ENCODE measurements around the gene LRRK1.

Gene LRRK1

GRCh38 chr15:100918034-100918689 is 995 bp upstream of the LRRK1 start:
- DNase-seq, result peak; percentile 82

DNA sequence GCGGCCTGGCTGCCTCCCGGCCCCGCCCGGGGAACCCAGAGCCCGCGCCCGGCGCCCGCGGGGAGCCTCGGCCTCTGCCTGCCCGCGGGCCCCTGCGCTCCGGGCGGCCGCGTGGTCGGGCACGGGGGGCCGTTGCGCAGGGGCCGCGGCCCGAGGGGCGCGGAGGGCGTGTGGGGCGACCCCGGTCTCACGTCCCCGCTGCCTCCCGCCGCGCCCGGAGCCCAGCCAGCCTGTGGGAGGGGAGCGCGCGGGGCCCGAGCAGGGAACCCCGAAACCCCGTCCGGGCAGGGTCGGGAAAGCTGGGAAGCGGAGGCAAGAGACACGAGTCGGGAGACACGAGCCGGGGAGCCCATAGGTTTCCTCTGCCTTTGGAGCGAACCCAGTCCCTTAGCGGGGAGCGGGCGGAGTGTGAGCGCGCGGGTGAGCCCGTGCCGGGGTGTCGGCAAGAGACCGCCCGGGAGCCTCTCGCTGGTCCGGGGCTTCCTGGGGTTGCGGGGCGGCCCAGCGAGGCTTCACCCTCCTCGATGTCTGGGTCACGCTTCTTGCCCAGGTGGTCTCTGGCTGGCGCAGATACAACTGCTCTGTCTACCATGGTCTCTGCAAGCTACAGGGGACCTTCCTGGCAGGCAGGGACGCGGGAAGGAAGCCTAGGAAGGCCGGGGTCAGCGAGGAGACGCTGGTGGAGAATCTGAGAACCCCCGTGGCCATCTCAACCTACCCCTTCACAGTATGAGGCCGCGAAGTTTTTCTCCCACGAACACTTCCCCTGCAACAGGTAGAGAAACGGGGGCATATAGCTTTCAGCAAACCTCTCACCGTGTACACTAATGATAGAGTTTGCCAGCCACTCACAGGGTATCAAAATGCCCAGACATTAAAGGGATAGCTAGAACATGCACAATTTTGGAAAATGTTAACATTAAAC is 586 bp downstream of the LRRK1 start:
- DNase-seq, result peak; percentile 14

DNA sequence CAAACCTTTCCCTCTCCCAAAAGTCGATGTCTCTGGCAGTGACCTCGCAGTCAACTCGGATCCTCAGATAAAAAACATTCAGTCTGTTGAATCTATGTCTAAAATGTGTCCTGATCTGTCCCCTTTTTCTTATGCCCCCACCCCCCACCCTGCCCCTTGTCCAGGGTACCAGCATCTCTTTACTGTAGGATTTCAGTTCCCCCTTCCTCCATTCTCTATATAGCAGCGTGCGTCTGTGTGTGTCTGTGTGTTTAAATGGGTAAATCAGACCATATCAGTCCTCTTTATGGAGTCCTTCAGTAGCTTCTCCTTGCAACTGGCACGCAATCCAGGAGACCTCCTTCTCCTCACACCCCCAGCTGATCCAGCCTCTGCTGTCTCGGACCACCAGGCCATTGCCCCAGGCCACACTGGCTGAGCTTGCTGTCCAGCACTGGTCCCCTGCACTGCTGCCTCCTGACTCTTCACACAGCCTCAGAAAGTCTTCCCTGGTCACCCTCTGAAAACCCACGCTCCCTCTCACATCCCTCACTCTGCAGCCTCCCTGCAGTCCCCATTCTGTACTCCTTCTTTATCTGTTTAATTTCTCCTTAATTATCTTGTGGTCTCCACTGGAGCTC is 1.5 kb downstream of the LRRK1 start:
- DNase-seq, result no peak

DNA sequence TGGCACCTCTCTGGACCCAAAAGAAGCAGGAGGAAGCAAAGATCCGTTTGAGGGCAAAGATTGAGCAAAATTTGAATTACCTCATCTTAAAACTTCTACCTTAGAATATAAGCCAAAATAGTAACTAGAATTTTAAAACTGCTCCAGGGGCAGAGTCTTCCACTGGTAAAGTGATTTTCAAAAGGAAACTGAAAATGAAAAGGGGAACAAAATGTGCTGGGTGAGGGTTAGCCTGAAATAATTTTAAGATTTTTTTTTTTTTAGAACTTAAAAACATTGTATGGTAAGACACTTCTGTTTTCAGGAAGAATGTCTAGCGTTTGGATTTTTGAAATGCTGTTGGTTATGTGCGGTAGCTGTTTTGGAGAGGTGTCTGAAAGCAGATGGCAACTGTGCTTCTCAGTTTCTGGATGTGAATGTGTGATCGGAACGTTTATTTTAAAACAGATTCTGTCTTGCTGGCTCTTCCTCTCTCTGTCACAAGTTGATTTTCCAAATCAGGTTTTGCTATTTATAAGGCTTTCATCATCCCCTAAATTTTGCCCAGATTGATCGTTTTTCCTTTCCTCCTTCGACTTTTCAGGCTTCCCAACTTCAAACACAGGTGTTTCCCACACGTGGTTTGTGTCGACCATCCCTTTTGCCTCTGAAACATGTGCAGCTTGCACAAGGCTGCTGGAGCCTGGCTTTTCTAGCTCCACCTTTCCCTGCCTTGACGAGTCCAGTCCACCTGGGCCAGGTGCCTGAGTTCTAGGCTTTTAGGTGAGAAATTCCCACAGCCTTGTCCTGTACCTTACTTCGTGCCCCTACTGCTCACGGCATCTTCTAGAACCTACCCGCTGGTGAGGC is 3.3 kb downstream of the LRRK1 start:
- DNase-seq, result no peak

DNA sequence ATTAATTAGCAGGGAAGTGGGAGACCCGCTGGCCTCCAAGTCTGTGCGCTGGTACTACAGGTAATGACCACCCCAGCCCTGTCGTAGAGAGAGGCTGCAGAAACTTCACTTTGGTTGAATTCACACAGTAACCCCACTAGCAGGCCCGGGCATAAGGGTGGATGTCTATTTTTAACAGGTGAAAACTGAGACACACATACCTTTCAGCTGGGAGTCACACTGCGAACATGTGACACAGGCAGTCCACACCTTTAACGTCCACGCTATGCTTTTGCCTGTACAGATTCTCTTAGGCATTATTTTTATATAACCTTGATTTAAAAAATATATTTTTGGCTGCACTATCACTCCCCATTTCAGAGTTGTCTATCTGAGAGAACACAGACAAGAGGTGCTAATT is 3.9 kb downstream of the LRRK1 start:
- no peak for DNase-seq

DNA sequence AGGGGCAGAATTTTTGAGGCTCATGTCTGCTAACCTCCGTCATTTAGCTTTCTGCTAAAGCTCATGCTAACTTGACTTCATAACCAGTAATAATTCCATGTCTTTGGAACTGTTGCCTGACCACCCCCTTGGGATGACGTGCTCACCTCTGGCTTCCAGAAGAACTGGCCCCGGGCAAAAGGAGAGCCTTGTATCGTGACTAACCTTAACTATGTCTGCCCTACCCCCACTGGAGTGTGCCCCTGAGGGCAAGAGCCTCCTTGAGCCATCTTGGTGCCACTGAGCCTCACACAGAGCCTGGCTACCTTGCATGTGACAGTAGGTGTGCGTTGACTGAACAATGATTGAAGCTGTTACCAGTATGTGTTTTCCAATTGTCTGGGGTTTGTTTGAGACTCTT is 4.7 kb downstream of the LRRK1 start:
- DNase-seq, result no peak

- no peak for DNase-seq
These were observed 5.3 kb downstream of the LRRK1 start for GRCh38 chr15:100924436-100924835.

GRCh38 chr15:100925480-100925879 is 6.3 kb downstream of the LRRK1 start:
- no peak for DNase-seq

DNA sequence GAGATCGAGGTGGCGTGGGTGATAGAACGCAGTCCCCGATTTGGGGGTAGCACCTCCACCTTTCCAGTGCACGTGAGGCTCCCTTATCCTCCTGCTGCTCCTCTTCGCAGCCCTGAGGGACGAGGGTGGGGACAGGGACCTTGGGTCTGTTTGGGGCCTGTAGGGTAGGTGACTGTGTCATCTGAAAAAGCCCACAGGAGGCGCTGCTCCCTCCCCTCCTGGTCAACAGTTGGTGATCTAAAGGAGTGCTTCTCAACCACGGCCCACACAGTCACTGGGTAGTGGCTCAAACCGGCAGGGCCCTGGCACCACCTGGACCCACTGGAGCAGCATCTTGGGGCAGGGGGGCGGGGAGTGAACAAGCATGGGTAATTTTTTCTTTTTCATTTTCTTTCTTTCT is 7.1 kb downstream of the LRRK1 start:
- no peak for DNase-seq

DNA sequence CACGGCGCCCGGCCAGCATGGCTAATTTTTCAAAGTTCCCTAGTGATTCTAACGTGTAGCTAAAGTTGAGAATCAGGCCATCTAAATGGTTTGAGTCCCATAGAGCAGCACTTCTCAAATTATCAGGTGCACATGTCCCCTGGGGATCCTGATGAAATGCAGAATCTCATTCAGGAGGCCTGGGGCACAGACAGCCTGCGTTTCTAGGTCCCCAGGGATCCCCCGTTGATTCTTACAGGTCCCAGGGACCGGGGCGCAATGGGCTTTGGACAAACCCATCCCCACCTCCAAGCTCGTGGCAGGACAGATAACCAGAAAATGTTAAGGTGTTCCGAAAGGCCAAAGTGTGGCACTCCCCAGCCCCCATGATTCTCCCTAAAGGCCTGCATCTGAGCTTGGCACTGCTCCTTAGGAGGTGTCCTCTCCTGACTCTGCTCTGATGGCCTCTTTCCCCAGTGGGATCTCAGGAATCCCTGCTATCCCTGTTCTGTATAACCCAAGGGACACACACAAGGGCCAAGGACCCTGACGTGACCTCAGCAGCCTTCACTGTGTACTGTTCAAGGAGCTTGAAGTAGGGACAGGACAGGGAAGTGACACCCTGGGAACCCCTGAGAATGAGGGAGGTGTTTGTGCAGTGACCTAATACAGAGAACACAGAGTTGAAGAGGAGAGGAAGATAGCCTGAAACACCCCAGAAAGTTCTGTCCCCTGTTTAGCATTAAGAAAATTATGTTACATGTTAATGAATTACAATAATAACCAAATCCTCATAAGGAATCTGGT is 8.0 kb downstream of the LRRK1 start:
- no peak for DNase-seq

GRCh38 chr15:100928632-100929280 is 9.6 kb downstream of the LRRK1 start:
- DNase-seq, result no peak

- no peak for DNase-seq
These were observed 10.5 kb downstream of the LRRK1 start for GRCh38 chr15:100929641-100930042.

DNA sequence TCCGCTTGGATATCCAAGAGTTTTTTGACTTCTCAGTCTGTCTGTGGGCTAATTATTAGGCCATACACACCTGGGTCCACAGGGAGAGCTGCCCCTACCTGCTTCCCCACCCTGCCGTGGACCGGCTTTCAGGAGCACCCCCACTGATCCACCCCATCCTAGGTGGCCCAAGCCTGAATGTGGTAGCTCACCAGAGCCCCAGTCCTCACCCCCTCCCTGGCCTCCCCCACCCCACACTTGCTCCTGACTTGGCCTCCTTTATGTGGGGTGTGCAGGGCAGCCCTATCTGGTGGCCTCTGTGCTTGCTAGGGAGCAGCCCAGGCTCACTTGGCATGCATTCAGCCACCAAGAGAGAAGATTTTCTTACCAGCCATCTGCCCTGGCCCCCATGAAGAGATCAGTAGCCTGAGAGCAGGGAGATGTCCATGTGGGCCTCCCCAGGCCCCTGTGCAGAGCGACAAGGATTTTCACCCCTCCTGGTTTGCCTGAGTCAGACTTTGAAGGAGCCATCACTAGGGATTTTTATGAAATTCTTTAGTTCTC is 11.2 kb downstream of the LRRK1 start:
- DNase-seq, result no peak

GRCh38 chr15:100931143-100931890 is 12.2 kb downstream of the LRRK1 start:
- DNase-seq, result no peak

DNA sequence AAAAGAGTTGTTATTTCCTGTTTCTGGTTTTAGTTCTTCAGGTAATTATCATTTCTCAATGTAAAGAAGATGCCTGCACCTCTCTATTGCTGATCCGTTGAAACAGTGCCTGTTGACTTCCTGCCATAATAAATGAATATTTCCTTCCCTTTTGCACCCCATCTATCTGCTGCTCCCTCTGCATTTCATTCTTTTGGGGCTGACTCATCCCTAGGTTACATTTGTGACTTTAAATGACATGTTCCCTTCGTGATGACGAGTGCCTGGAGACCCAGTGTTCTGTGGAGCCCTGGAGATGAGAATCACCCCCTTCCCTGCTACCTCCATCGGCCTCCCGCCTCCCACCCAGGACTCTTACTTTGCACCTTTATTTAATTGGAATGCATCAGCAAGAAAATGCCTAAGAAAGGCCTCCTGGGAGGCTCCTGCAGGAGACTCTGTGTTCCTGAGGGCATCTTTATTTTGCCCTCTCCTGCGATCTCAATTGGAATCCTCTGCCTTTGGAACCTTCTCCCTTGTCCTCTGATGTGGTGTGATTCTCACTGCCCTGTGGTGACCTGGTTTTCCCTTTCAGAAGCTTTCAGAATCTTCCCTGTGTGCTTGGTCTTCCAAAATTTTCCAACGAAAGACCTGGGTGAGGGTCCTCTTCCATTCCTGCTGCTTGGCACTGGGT is 13.7 kb downstream of the LRRK1 start:
- DNase-seq, result no peak

- no peak for DNase-seq
These were observed 15.0 kb downstream of the LRRK1 start for GRCh38 chr15:100934166-100934565.

GRCh38 chr15:100934726-100935125 is 15.6 kb downstream of the LRRK1 start:
- no peak for DNase-seq

GRCh38 chr15:100937171-100937570 is 18.0 kb downstream of the LRRK1 start:
- no peak for DNase-seq

DNA sequence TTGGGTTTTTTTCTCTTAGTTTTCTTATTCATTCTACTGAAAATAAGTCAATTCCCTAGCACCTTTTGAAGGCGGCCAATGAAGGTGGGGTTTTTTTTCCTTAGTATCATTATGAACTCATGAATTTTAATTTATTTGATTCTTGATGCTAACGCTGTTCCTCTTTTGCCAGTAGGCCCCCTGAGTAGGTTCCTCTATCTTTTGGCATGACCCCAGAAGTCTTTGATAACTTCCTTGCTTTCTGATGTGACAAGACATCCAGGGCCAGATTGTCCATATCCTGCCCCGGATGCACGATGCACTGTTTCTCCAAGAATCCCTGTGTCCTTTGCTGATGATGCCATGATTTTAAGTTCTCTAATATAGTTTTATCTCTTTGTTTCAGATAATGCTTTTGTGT is 20.6 kb downstream of the LRRK1 start:
- no peak for DNase-seq

All from activated CD4-positive, alpha-beta T cell treated with anti-CD3 and anti-CD28 coated beads, Interleukin-2, Interleukin-6, amounts not matched to agents 100 ng/mL and 50 ng/mL, durations not matched to agents 16 hours and 8 hours (primary cell).